Cardiac muscle cell (in vitro differentiated cells and primary cell): ENCODE data around the gene SAMD4A. TPM values are rescaled to one million over a fixed set of nuclear protein-coding genes. Genes with fewer than 3 reads are reported as not detected.

ENCODE experiments used
- DNase-seq, 2 donors: peaks; one replicate each; pipeline versions ENCODE4 v3.0.0 to v3.0.0-alpha.2; 2010 to 2017; ENCODE audit warnings: low read depth in 1 of 2, low spot score in 1 of 2
- H3K27ac ChIP-seq: fragments of 200-600 bp; sonication (generic); 2 replicates; pipeline ENCODE4 v1.5.1; 2016
- H3K27me3 ChIP-seq: fragments of 200-600 bp; sonication (generic); 2 replicates; pipeline ENCODE4 v1.6.0; 2016; ENCODE audit warnings: control low read depth
- H3K36me3 ChIP-seq: fragments of 200-600 bp; sonication (generic); 2 replicates; pipeline ENCODE4 v1.5.1; 2016; ENCODE audit warnings: control low read depth
- H3K4me1 ChIP-seq: fragments of 200-600 bp; sonication (generic); 2 replicates; pipeline ENCODE4 v1.8.1; 2017; ENCODE audit warnings: low read depth, mild to moderate bottlenecking, mixed run types
- H3K4me3 ChIP-seq: fragments of 200-600 bp; sonication (generic); 2 replicates; pipeline ENCODE4 v1.5.1; 2016; ENCODE audit warnings: mild to moderate bottlenecking
- H3K9me3 ChIP-seq: fragments of 200-600 bp; sonication (generic); 2 replicates; pipeline ENCODE4 v1.5.1; 2017; ENCODE audit warnings: low read depth, mild to moderate bottlenecking, control low read depth
- polyA plus RNA-seq: library from polyadenylated mRNA; unstranded; fragments of >200 nt; fragmentation: Nextera tagmentation; extraction: Ambion mirVana; gene quantifications from 2 replicates; pipeline ENCODE4 v1.2.1, GENCODE V29; 2016
- total RNA-seq: library from RNA; depleted of rRNA; stranded (reverse); fragments of >200 nt; gene quantifications from 2 replicates; pipeline ENCODE4 v1.2.3, GENCODE V29; 2016
- TF ChIP-seq, protein P1 (sequence below): IDR thresholded peaks from 2 replicates; pipeline ENCODE4 v1.5.1; 2012; ENCODE audit warnings: low read depth, mild to moderate bottlenecking, low read length

SAMD4A gene
- total and polyA plus RNA-seq, 2 experiments from 2014 or later: 14.4 to 60.4 TPM

- no peaks in the 10 kb centered on the region for H3K27me3 ChIP-seq
- no peak overlapping the region for H3K27ac ChIP-seq
- no peaks in the 10 kb centered on the region for H3K36me3 ChIP-seq
- DNase-seq: no peak
- H3K4me3 ChIP-seq: no peak overlapping the region
- no peaks in the 10 kb centered on the region for H3K9me3 ChIP-seq
- TF ChIP-seq, protein P1, sequence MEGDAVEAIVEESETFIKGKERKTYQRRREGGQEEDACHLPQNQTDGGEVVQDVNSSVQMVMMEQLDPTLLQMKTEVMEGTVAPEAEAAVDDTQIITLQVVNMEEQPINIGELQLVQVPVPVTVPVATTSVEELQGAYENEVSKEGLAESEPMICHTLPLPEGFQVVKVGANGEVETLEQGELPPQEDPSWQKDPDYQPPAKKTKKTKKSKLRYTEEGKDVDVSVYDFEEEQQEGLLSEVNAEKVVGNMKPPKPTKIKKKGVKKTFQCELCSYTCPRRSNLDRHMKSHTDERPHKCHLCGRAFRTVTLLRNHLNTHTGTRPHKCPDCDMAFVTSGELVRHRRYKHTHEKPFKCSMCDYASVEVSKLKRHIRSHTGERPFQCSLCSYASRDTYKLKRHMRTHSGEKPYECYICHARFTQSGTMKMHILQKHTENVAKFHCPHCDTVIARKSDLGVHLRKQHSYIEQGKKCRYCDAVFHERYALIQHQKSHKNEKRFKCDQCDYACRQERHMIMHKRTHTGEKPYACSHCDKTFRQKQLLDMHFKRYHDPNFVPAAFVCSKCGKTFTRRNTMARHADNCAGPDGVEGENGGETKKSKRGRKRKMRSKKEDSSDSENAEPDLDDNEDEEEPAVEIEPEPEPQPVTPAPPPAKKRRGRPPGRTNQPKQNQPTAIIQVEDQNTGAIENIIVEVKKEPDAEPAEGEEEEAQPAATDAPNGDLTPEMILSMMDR: no peak
- no peaks in the 10 kb centered on the region for H3K4me1 ChIP-seq
Measured at GRCh38 chr14:54829486-54830224, 262.7 kb downstream of the SAMD4A start.

- Histone ChIP-seq H3K27ac (no peak overlapping the region), H3K9me3 (no peaks in the 10 kb centered on the region), H3K4me1 (no peaks in the 10 kb centered on the region), H3K27me3 (no peaks in the 10 kb centered on the region), H3K36me3 (no peaks in the 10 kb centered on the region), H3K4me3 (no peak overlapping the region)
- no peak for DNase-seq
- TF ChIP-seq, protein P1: no peak
Measured at GRCh38 chr14:54830650-54831049, 263.7 kb downstream of the SAMD4A start.

- Histone ChIP-seq H3K36me3 (no peaks in the 10 kb centered on the region), H3K9me3 (no peaks in the 10 kb centered on the region), H3K27me3 (no peaks in the 10 kb centered on the region), H3K27ac (no peak overlapping the region), H3K4me1 (no peaks in the 10 kb centered on the region), H3K4me3 (no peak overlapping the region)
- TF ChIP-seq, protein P1: no peak
- DNase-seq: no peak
Measured at GRCh38 chr14:54834081-54834480, 267.2 kb downstream of the SAMD4A start.

DNA sequence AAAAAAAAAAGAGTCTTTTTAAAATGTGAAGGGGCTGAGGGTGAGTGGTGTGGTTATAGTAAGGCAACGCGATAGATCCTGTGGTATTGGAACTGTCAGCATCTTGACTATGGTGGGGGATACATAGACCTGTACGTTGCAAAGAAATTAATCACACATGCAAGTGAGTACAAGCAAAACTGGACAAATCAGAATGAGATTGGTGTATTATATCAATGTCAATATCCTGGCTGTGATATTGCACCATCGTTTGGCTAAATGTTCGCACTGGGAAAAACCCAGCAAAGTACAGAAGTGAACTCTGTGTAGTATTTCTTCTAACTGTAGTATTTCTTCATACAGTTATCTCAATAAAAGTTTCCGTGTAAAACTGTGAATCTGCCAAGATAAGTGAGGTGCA is 267.8 kb downstream of the SAMD4A start:
- TF ChIP-seq, protein P1: no peak
- Histone ChIP-seq H3K27ac (no peak overlapping the region), H3K4me1 (no peaks in the 10 kb centered on the region), H3K9me3 (no peaks in the 10 kb centered on the region), H3K36me3 (no peaks in the 10 kb centered on the region), H3K27me3 (no peaks in the 10 kb centered on the region), H3K4me3 (no peak overlapping the region)
- no peak for DNase-seq

DNA sequence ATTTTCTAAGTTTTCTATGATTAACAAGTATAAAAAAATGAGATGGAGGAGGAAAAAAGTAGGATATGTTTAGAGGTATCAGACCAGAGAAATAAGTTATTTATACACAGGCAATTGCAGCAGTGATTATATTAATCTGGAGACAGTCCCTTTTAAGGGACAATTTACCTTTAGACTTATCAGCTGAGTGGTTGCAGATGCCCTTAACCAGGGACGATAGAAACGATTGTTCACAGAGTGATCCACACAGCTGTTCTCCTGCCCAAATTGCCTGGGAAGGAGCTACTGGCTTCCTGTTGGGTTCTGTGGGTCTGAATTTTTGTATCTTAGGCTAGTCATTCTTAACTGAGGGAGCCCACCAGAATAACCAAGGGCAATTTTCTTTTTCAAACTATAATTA is 269.3 kb downstream of the SAMD4A start:
- TF ChIP-seq, protein P1: no peak
- no peaks in the 10 kb centered on the region for H3K27me3 ChIP-seq
- no peak overlapping the region for H3K4me3 ChIP-seq
- H3K27ac ChIP-seq: no peak overlapping the region
- no peaks in the 10 kb centered on the region for H3K9me3 ChIP-seq
- H3K4me1 ChIP-seq: no peaks in the 10 kb centered on the region
- DNase-seq: no peak
- H3K36me3 ChIP-seq: no peaks in the 10 kb centered on the region
